Stimulated activated naive CD8-positive, alpha-beta T cell treated with anti-CD3 and anti-CD28 coated beads, Interleukin-15, Interleukin-2, amounts not matched to agents 100 ng/mL and 50 ng/mL, for 24 hours (primary cell): ENCODE data around the gene MYH11.

ENCODE experiments used
- H3K27ac Mint-ChIP-seq: one replicate; pipeline ENCODE4 v1.8.0; 2021; ENCODE audit warnings: mild to moderate bottlenecking, mixed read lengths
- H3K27me3 Mint-ChIP-seq: one replicate; pipeline ENCODE4 v1.8.0; 2021; ENCODE audit warnings: mixed read lengths
- H3K36me3 Mint-ChIP-seq: one replicate; pipeline ENCODE4 v1.8.0; 2021; ENCODE audit warnings: low read depth, mixed read lengths
- H3K4me1 Mint-ChIP-seq: one replicate; pipeline ENCODE4 v1.8.0; 2021; ENCODE audit warnings: low read depth, mixed read lengths
- H3K4me3 Mint-ChIP-seq: one replicate; pipeline ENCODE4 v1.8.0; 2021; ENCODE audit warnings: mild to moderate bottlenecking, mixed read lengths
- H3K9me3 Mint-ChIP-seq: one replicate; pipeline ENCODE4 v1.8.0; 2021; ENCODE audit warnings: mixed read lengths

MYH11 gene

DNA sequence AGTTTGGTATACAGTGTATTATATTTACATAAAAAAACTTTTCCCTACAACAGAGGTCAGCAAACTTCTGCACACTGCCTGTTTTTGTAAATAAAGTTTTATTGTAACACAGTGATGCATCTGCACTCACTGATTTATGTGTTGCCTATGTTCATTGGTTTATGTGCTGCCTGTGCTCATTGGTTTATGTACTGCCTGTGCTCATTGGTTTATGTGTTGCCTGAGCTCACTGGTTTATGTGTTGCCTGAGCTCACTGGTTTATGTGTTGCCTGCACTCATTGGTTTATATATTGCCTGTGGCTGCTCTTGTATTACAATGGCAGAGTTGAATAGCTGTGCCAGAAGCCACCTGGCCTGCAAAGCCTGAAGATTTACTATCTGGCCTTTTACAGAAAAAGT is 81.6 kb downstream of the MYH11 start:
- Mint-ChIP-seq H3K4me1 (no peaks in the 10 kb centered on the region), H3K36me3 (no peaks in the 10 kb centered on the region), H3K9me3 (no peaks in the 10 kb centered on the region), H3K4me3 (no peak overlapping the region), H3K27me3 (peaks cover 4% of the 10 kb centered on the region), H3K27ac (no peak overlapping the region)

GRCh38 chr16:15773968-15774367 is 82.9 kb downstream of the MYH11 start:
- Mint-ChIP-seq H3K4me3 (no peak overlapping the region), H3K4me1 (no peaks in the 10 kb centered on the region), H3K27me3 (peaks cover 4% of the 10 kb centered on the region), H3K36me3 (no peaks in the 10 kb centered on the region), H3K9me3 (no peaks in the 10 kb centered on the region), H3K27ac (no peak overlapping the region)

DNA sequence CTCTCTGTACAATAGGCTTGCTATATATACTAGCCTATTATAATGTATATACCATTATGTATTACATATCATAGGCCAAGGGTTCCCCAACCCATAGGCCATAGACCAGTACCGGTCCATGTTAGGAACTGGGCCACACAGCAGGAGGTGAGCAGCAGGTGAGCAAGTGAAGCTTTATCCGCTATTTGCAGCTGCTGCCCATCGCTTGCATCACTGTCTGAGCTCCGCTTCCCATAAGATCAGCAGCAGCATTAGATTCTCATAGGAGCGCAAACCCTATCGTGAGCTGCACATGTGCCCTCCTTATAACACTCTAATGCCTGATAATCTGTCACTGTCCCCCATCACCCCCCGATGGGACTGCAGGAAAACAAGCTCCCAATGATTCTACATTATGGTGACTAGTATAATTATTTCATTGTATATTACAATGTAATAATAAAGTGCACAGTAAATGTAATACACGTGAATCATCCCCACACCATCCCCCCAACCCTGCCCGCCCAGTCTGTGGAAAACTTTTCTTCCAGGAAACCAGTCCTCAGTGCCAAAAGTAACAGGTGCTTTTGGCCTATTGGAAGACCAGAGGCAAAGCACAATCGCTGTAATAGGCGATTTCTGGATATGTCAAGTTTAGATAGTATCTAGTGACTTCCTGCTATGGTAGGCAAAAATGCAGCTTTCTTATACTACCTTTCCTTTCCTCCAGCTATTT is 84.1 kb downstream of the MYH11 start:
- H3K4me1 Mint-ChIP-seq = no peaks in the 10 kb centered on the region
- no peaks in the 10 kb centered on the region for H3K27me3 Mint-ChIP-seq
- no peak overlapping the region for H3K27ac Mint-ChIP-seq
- H3K4me3 Mint-ChIP-seq = no peak overlapping the region
- no peaks in the 10 kb centered on the region for H3K36me3 Mint-ChIP-seq
- no peaks in the 10 kb centered on the region for H3K9me3 Mint-ChIP-seq

DNA sequence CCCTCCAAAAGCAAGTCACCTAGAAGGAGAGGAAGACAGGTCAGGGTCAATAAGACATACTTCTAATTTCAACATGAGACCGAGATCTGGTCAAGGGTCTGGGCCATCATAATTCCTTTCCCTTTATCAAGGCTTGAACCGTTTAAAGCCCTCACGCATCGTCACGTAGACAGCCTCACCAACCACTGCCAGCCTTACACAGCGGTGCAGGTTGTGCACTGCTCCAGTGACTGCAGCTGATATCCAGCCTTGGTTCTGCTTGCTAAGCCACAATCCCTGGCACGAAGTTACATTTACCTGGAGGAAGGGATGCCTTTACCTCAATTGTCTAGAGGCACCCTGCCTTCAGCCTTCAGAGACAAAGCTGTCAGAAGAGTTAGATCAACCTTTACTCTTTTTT is 85.1 kb downstream of the MYH11 start:
- Mint-ChIP-seq H3K4me3 (no peak overlapping the region), H3K27me3 (no peaks in the 10 kb centered on the region), H3K4me1 (no peaks in the 10 kb centered on the region), H3K36me3 (no peaks in the 10 kb centered on the region), H3K9me3 (no peaks in the 10 kb centered on the region), H3K27ac (no peak overlapping the region)

- Mint-ChIP-seq H3K27ac (no peak overlapping the region), H3K27me3 (no peaks in the 10 kb centered on the region), H3K9me3 (no peaks in the 10 kb centered on the region), H3K4me1 (no peaks in the 10 kb centered on the region), H3K36me3 (no peaks in the 10 kb centered on the region), H3K4me3 (no peak overlapping the region)
Measured at GRCh38 chr16:15770512-15770911, 86.3 kb downstream of the MYH11 start.

DNA sequence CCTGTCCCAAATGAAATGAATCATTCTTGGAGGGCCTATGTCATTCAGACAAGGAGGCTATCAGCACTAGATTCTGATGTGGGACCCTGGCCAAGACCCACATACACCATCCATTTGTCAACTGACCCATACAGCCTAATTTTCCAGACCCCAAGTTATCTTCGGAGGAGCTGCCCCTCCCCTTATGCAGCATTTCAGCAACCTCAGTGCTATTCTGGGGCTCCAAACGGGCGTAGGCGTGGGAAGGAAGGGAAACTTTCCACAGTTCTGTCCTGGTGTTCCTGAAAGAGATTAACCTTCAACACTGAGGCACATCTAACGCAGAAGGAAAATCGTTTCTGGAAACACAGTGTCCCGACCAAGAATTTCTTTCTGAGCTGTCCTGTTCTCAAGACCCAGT is 86.7 kb downstream of the MYH11 start:
- H3K9me3 Mint-ChIP-seq = no peaks in the 10 kb centered on the region
- H3K4me1 Mint-ChIP-seq = no peaks in the 10 kb centered on the region
- no peak overlapping the region for H3K27ac Mint-ChIP-seq
- no peaks in the 10 kb centered on the region for H3K36me3 Mint-ChIP-seq
- no peaks in the 10 kb centered on the region for H3K27me3 Mint-ChIP-seq
- no peak overlapping the region for H3K4me3 Mint-ChIP-seq

- Mint-ChIP-seq H3K9me3 (no peaks in the 10 kb centered on the region), H3K4me3 (no peak overlapping the region), H3K4me1 (no peaks in the 10 kb centered on the region), H3K27ac (no peak overlapping the region), H3K27me3 (peaks cover 2% of the 10 kb centered on the region), H3K36me3 (no peaks in the 10 kb centered on the region)
Measured at GRCh38 chr16:15769239-15769638, 87.6 kb downstream of the MYH11 start.

DNA sequence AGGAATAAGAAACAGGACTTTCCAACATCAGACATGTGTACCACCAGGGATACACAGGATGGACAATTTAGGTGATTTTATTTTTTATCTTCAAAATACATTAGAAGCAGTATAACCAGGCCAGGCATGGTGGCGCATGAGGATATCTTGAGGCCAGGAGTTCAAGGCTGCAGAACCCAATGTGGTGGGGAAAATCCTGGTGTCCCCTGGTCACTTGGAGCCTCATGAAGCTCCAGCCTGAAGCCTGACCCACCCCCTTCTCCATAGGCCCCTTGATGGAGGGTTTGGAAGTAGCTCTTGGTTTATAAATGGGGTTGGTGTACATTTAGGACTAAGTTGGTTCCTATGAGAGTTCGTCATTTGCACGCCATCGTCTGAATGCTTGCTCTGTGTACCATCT is 88.6 kb downstream of the MYH11 start:
- no peaks in the 10 kb centered on the region for H3K36me3 Mint-ChIP-seq
- H3K27me3 Mint-ChIP-seq = peaks cover 4% of the 10 kb centered on the region
- H3K9me3 Mint-ChIP-seq = no peaks in the 10 kb centered on the region
- H3K4me1 Mint-ChIP-seq = no peaks in the 10 kb centered on the region
- no peak overlapping the region for H3K4me3 Mint-ChIP-seq
- no peak overlapping the region for H3K27ac Mint-ChIP-seq

- Mint-ChIP-seq H3K27me3 (peaks cover 4% of the 10 kb centered on the region), H3K4me3 (no peak overlapping the region), H3K9me3 (no peaks in the 10 kb centered on the region), H3K36me3 (no peaks in the 10 kb centered on the region), H3K27ac (no peak overlapping the region), H3K4me1 (no peaks in the 10 kb centered on the region)
Measured at GRCh38 chr16:15766918-15767317, 89.9 kb downstream of the MYH11 start.

DNA sequence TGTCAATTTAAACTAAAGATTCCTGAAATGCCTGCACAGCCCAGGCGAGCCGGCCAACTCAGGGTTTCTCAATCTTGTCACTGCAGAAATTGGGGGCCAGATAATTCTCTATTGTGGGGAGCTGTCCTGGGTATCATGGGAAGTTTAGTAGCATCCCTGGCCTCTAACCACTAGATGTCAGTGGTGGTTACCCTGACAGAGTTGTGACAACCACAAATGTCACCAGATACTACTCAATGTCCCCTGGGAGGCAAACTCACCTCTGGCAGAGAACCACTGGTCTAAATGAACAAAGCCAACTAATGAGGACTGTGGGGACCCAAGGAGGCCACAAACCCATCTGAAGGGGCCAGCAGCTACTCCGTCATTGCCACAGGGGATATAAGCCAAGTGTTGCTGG is 90.9 kb downstream of the MYH11 start:
- Mint-ChIP-seq H3K36me3 (no peaks in the 10 kb centered on the region), H3K4me1 (no peaks in the 10 kb centered on the region), H3K9me3 (no peaks in the 10 kb centered on the region), H3K4me3 (no peak overlapping the region), H3K27me3 (peaks cover 4% of the 10 kb centered on the region), H3K27ac (no peak overlapping the region)

DNA sequence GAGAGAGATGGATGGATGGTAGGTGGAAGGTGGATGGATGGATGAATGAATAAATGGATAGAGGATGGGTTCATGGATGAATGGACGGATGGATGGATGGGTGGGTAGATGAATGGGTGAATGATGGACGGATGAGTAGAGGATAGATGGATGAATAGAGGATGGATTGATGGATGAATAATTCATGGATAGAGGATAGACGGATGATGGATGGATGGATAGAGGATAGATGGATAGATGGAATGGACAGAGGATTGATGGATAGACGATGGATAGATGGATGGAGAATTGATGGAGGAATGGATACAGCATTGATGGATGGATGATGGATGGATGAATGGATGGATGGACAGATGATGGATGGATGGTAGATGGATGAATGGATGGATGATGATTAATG is 91.7 kb downstream of the MYH11 start:
- H3K27ac Mint-ChIP-seq = no peak overlapping the region
- no peaks in the 10 kb centered on the region for H3K9me3 Mint-ChIP-seq
- H3K4me3 Mint-ChIP-seq = no peak overlapping the region
- H3K36me3 Mint-ChIP-seq = no peaks in the 10 kb centered on the region
- peaks cover 4% of the 10 kb centered on the region for H3K27me3 Mint-ChIP-seq
- no peaks in the 10 kb centered on the region for H3K4me1 Mint-ChIP-seq

DNA sequence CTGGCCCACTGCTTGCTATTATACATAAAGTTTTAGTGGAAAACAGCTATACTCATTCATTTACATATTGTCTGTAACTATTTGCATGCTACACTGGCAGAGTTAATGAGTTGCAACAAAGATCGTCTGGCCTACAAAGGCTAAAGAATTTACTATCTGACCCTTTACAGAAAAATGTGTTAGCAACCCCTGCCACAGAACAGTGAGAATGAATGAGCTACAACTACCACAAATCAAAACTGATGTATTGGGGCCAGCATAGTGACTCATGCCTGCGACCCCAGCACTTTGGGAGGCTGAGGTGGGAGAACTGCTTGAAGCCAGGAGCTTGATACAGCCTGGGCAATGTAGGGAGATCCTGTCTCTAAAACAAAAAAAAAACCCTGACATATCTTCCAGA is 92.7 kb downstream of the MYH11 start:
- no peaks in the 10 kb centered on the region for H3K4me1 Mint-ChIP-seq
- H3K4me3 Mint-ChIP-seq = no peak overlapping the region
- no peaks in the 10 kb centered on the region for H3K36me3 Mint-ChIP-seq
- no peaks in the 10 kb centered on the region for H3K9me3 Mint-ChIP-seq
- H3K27me3 Mint-ChIP-seq = peaks cover 4% of the 10 kb centered on the region
- no peak overlapping the region for H3K27ac Mint-ChIP-seq

- no peaks in the 10 kb centered on the region for H3K36me3 Mint-ChIP-seq
- no peaks in the 10 kb centered on the region for H3K4me1 Mint-ChIP-seq
- H3K27ac Mint-ChIP-seq = no peak overlapping the region
- H3K4me3 Mint-ChIP-seq = no peak overlapping the region
- H3K27me3 Mint-ChIP-seq = peaks cover 4% of the 10 kb centered on the region
- H3K9me3 Mint-ChIP-seq = no peaks in the 10 kb centered on the region
Measured at GRCh38 chr16:15760129-15760528, 96.7 kb downstream of the MYH11 start.

DNA sequence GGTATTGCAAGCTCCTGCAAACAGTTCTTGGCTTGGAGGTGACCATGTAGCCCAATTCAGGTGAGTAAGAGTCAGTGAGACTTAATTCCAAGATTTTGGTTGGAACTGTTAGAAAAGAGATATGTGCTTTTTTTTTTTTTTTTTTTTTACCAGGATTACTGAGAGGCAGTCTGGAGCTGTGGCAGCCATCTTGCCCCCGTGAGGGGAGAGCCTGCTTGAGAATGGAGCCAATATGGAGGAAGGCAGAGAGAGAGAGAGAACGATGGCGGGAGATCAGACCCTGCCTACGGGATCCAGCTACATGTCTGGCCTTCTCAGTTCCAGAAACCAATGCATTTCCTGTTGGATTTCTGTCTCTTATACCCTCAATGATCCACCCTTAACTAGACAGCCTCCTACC is 97.8 kb downstream of the MYH11 start:
- no peaks in the 10 kb centered on the region for H3K36me3 Mint-ChIP-seq
- no peaks in the 10 kb centered on the region for H3K4me1 Mint-ChIP-seq
- H3K9me3 Mint-ChIP-seq = no peaks in the 10 kb centered on the region
- no peak overlapping the region for H3K27ac Mint-ChIP-seq
- no peak overlapping the region for H3K4me3 Mint-ChIP-seq
- H3K27me3 Mint-ChIP-seq = peaks cover 1% of the 10 kb centered on the region

DNA sequence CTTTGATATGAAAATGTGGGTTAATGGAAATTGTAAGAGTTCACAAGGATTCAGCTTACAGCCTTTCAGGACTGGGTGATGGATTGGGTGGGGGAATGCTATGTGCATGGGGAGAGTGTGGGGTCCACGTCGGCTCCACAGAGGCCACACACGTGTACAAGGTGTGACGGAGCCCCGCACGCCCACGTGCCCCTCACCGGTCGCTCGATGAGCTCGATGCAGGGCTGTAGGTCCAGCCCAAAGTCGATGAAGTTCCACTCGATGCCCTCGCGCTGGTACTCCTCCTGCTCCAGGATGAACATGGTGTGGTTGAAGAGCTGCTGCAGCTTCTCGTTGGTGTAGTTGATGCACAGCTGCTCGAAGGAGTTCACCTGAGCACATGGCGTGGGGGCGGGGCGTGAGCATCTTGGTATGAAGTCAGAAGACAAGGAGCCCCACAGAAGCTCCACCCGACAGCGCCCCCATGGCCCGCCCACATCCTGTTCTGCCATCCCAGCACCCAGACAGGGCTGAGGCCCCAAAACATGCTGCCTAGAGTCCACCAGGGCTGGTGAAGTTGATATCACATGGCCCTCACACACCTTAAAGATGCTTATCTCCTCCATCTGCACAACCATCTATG is 99.1 kb downstream of the MYH11 start:
- no peaks in the 10 kb centered on the region for H3K9me3 Mint-ChIP-seq
- no peak overlapping the region for H3K4me3 Mint-ChIP-seq
- no peaks in the 10 kb centered on the region for H3K36me3 Mint-ChIP-seq

DNA sequence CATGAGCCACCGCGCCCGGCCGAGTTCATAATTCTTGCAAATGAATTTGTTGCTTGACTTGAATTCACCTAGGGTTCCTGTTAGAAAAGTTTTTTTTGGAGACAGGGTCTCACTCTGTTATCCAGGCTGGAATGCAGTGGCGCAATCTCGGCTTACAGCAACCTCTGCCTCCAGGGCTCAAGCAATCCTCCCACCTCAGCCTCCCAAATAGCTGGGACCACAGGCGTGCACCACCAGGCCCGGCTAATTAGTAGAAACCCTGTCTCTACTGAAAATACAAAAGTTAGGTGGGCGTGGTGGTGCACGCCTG is 99.8 kb downstream of the MYH11 start:
- H3K27me3 Mint-ChIP-seq = no peaks in the 10 kb centered on the region
- H3K9me3 Mint-ChIP-seq = no peaks in the 10 kb centered on the region
- no peak overlapping the region for H3K27ac Mint-ChIP-seq
- H3K4me3 Mint-ChIP-seq = no peak overlapping the region
- no peaks in the 10 kb centered on the region for H3K36me3 Mint-ChIP-seq
- no peaks in the 10 kb centered on the region for H3K4me1 Mint-ChIP-seq

More for the DNA sequence above, 99.1 kb downstream of the MYH11 start:
- Mint-ChIP-seq H3K4me1 (no peaks in the 10 kb centered on the region), H3K27me3 (no peaks in the 10 kb centered on the region), H3K27ac (no peak overlapping the region)
